Natural killer cell (primary cell): ENCODE measurements around the gene ACRBP. TPM values are rescaled to one million over a fixed set of nuclear protein-coding genes. Genes with fewer than 3 reads are reported as not detected.

Experiments
- ATAC-seq, 3 donors: fragments of 150-1000 bp in 2 of 3; fragments of 200-7000 bp in 1 of 3; cut with Tn5 transposase; 1 replicate in 1 of 3; 2 replicates in 2 of 3; pipeline ENCODE4 v1.10.0; 2021; ENCODE audit warnings: mild to moderate bottlenecking in 2 of 3, moderate library complexity in 2 of 3
- DNase-seq, 2 donors: peaks; one replicate each; pipeline versions ENCODE4 v3.0.0 to v3.0.0-alpha.2; 2013 to 2021; ENCODE audit warnings: mixed read lengths in 1 of 2
- H3K27ac ChIP-seq: one replicate; pipeline ENCODE4 v1.5.1; 2013; ENCODE audit warnings: mild to moderate bottlenecking, low read length
- H3K27me3 ChIP-seq: one replicate; pipeline ENCODE4 v1.6.1; 2013; ENCODE audit warnings: low read length; ENCODE audit not compliant: control insufficient read depth, insufficient read depth
- H3K36me3 ChIP-seq: one replicate; pipeline ENCODE4 v1.6.1; 2013; ENCODE audit warnings: low read length; ENCODE audit not compliant: control insufficient read depth, insufficient read depth
- H3K4me1 ChIP-seq: one replicate; pipeline ENCODE4 v1.6.1; 2013; ENCODE audit warnings: low read length; ENCODE audit not compliant: control insufficient read depth, insufficient read depth
- H3K4me3 ChIP-seq: one replicate; pipeline ENCODE4 v1.5.1; 2013; ENCODE audit warnings: low read length
- H3K9me3 ChIP-seq: one replicate; pipeline ENCODE4 v1.6.1; 2013; ENCODE audit warnings: low read length; ENCODE audit not compliant: control insufficient read depth, insufficient read depth
- H3K27ac Mint-ChIP-seq, 2 donors: one replicate each; pipeline ENCODE4 v1.8.0; 2022; ENCODE audit warnings: mild to moderate bottlenecking in 2 of 2, mixed read lengths in 2 of 2, moderate library complexity in 1 of 2
- H3K27me3 Mint-ChIP-seq, 2 donors: one replicate each; pipeline ENCODE4 v1.8.0; 2022; ENCODE audit warnings: low read depth in 2 of 2, mixed read lengths in 2 of 2
- H3K36me3 Mint-ChIP-seq: one replicate; pipeline ENCODE4 v1.8.0; 2022; ENCODE audit warnings: mixed read lengths
- H3K4me1 Mint-ChIP-seq, 2 donors: one replicate each; pipeline ENCODE4 v1.8.0; 2022; ENCODE audit warnings: mixed read lengths in 2 of 2
- H3K4me3 Mint-ChIP-seq: one replicate; pipeline ENCODE4 v1.8.0; 2022; ENCODE audit warnings: mild to moderate bottlenecking, moderate library complexity, mixed read lengths
- H3K9me3 Mint-ChIP-seq, 2 donors: one replicate each; pipeline ENCODE4 v1.8.0; 2022; ENCODE audit warnings: mixed read lengths in 2 of 2
- CTCF ChIP-seq: fragments of 200-600 bp; IDR thresholded peaks from one replicate; pipeline ENCODE4 v1.8.0; 2022; ENCODE audit warnings: antibody characterized with exemption
- WGBS: methylation state at CpG from one replicate; pipeline ENCODE4 v1.1.7; 2013; ENCODE audit warnings: missing lambda C conversion rate; ENCODE audit not compliant: insufficient coverage; 5-methylcytosine and 5-hydroxymethylcytosine counted together
- intact Hi-C: fragments of 100-400 bp; cut with micrococcal nuclease; formaldehyde crosslinking; loops from one replicate; pipeline ENCODE4 v1.14.2; 2022
- total RNA-seq, 4 donors: library from RNA; stranded (reverse); fragments of 120-200 nt in 1 of 4; gene quantifications; one replicate each; pipeline versions ENCODE4 v1.2.3 to v1.2.4, GENCODE V29; 2013 to 2022

The ACRBP gene
- total RNA-seq, 3 donors from 2014 or later (not counting 1 experiment from before 2014, with no cell fraction given), result 2.1 to 12.2 (median 4.7) TPM

GRCh38 chr12:6684609-6685008, 37.4 kb upstream of the ACRBP start:
- peak; percentile 57 for TF ChIP-seq CTCF
- peak overlapping the region; percentile 49 to 51 for H3K27ac Mint-ChIP-seq
- Histone ChIP-seq H3K4me3 (no peak overlapping the region), H3K27ac (no peak overlapping the region), H3K4me1 (peaks cover 14% of the 10 kb centered on the region), H3K36me3 (peaks cover 12% of the 10 kb centered on the region), H3K27me3 (no peaks in the 10 kb centered on the region), H3K9me3 (no peaks in the 10 kb centered on the region)
- intact Hi-C loops, result loop anchor here (1.0 to 10.0 kb wide), 3 partner anchors 67 to 190 kb away; partner anchors contain the start of genes MRPL51, NCAPD2 and NOP2
- H3K4me1 Mint-ChIP-seq, result peaks cover 34 to 56% of the 10 kb centered on the region in 2 donors
- ATAC-seq (no peak), DNase-seq (peak in 1 of 2 donors; percentile 74)
- H3K4me3 Mint-ChIP-seq, result no peak overlapping the region
- WGBS, result 68% methylated on average over 6 of the region's 6 CpGs
- H3K27me3 Mint-ChIP-seq, result no peaks in the 10 kb centered on the region
- H3K9me3 Mint-ChIP-seq, result no peaks in the 10 kb centered on the region
- H3K36me3 Mint-ChIP-seq, result no peaks in the 10 kb centered on the region

GRCh38 chr12:6676962-6677361, 29.7 kb upstream of the ACRBP start:
- 94% methylated on average over 5 of the region's 5 CpGs for WGBS
- Histone ChIP-seq H3K27me3 (no peaks in the 10 kb centered on the region), H3K4me1 (no peaks in the 10 kb centered on the region), H3K36me3 (peaks cover 78% of the 10 kb centered on the region), H3K4me3 (no peak overlapping the region), H3K9me3 (no peaks in the 10 kb centered on the region), H3K27ac (no peak overlapping the region)
- Mint-ChIP-seq H3K9me3 (no peaks in the 10 kb centered on the region), H3K4me3 (no peak overlapping the region), H3K27ac (no peak overlapping the region), H3K36me3 (peaks cover 20% of the 10 kb centered on the region), H3K4me1 (peaks cover under 1 to 4% of the 10 kb centered on the region in 2 donors), H3K27me3 (no peaks in the 10 kb centered on the region)
- no peak for TF ChIP-seq CTCF
- intact Hi-C loops, result no loop called here
- ATAC-seq (no peak), DNase-seq (no peak)

- no peaks in the 10 kb centered on the region for H3K9me3 Mint-ChIP-seq
- Histone ChIP-seq H3K27ac (no peak overlapping the region), H3K27me3 (no peaks in the 10 kb centered on the region), H3K4me1 (no peaks in the 10 kb centered on the region), H3K36me3 (peaks cover 92% of the 10 kb centered on the region), H3K9me3 (no peaks in the 10 kb centered on the region), H3K4me3 (no peak overlapping the region)
- 96% methylated on average over 18 of the region's 18 CpGs for WGBS
- peaks cover 45% of the 10 kb centered on the region for H3K36me3 Mint-ChIP-seq
- no peak for ATAC-seq
- no peak for DNase-seq
- H3K4me1 Mint-ChIP-seq, result peaks cover 0 to 4% of the 10 kb centered on the region in 2 donors
- no peak overlapping the region for H3K27ac Mint-ChIP-seq
- TF ChIP-seq CTCF, result no peak
- intact Hi-C loops, result no loop called here
- H3K4me3 Mint-ChIP-seq, result no peak overlapping the region
- H3K27me3 Mint-ChIP-seq, result no peaks in the 10 kb centered on the region
Measured at GRCh38 chr12:6672143-6672542, 24.9 kb upstream of the ACRBP start.

- WGBS, result 99% methylated on average over 8 of the region's 8 CpGs
- no peak overlapping the region for H3K27ac ChIP-seq
- no peak for DNase-seq
- H3K4me3 Mint-ChIP-seq, result no peak overlapping the region
- peaks cover 29% of the 10 kb centered on the region for H3K36me3 Mint-ChIP-seq
- H3K4me1 ChIP-seq, result peaks cover under 1% of the 10 kb centered on the region
- ATAC-seq, result no peak
- H3K36me3 ChIP-seq, result peaks cover 58% of the 10 kb centered on the region
- no peak overlapping the region for H3K4me3 ChIP-seq
- H3K9me3 Mint-ChIP-seq, result no peaks in the 10 kb centered on the region
- no peaks in the 10 kb centered on the region for H3K9me3 ChIP-seq
- H3K4me1 Mint-ChIP-seq, result peaks cover 15 to 19% of the 10 kb centered on the region in 2 donors
- intact Hi-C loops, result no loop called here
- H3K27ac Mint-ChIP-seq, result no peak overlapping the region
- no peaks in the 10 kb centered on the region for H3K27me3 ChIP-seq
- TF ChIP-seq CTCF, result no peak
- no peaks in the 10 kb centered on the region for H3K27me3 Mint-ChIP-seq
Measured at GRCh38 chr12:6667559-6668210, 20.5 kb upstream of the ACRBP start.
